Measurements from ENCODE around the gene CYB5R2. TPM values are rescaled to one million over a fixed set of nuclear protein-coding genes. Genes with fewer than 3 reads are reported as not detected.

CYB5R2 gene
- total and polyA plus RNA-seq, 4 donors = 0.19 to 3.7 (median 2.0) TPM

DNA sequence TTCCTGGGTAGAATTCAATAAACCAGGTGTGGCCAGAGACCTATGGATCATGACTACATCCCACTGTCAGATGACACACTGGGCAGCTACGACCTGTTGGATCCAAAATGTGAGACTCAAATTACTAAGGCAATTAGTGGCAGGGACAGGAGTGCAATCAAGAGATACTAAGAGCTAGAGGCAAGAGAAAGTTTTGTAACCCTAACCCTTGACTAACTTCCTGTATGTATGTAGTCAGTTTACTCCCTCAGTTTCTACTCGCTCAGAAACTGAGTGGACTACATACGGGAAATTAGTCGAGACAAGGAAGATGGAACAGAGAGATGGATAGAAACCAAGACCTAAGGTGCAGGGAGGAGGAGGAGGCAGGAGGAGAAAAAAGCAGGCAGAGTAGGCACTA, 2.7 kb downstream of the CYB5R2 start:
- no peaks in the 10 kb centered on the region for H3K9me3 ChIP-seq (ENCODE audit: control insufficient read depth in 4 of 4, low read length in 3 of 4)
- no peak for DNase-seq (ENCODE audit: low spot score)
- H3K27me3 ChIP-seq (ENCODE audit: control insufficient read depth in 4 of 4, insufficient read depth in 4 of 4, low read length in 3 of 4) = no peaks in the 10 kb centered on the region
- H3K4me1 ChIP-seq (ENCODE audit: control insufficient read depth in 4 of 4, insufficient read depth in 4 of 4, low read length in 3 of 4) = peaks cover 0 to 14% (median 7%) of the 10 kb centered on the region in 4 donors
- WGBS = 68% methylated on average over 4 of the region's 4 CpGs
- no peak overlapping the region for H3K9ac ChIP-seq (ENCODE audit: low read depth in 1 of 2, low read length in 2 of 2)
- H3K4me3 ChIP-seq (ENCODE audit: low read depth in 1 of 3, low read length in 3 of 3) = no peak overlapping the region
- no peak overlapping the region for H3K27ac ChIP-seq (ENCODE audit: low read depth in 1 of 2, low read length in 2 of 2)
- no peak for TF ChIP-seq RXRA (IDR thresholded peaks at IDR 0.05)
- no peak for TF ChIP-seq JUND (IDR thresholded peaks at IDR 0.05)
- TF ChIP-seq, protein P1, sequence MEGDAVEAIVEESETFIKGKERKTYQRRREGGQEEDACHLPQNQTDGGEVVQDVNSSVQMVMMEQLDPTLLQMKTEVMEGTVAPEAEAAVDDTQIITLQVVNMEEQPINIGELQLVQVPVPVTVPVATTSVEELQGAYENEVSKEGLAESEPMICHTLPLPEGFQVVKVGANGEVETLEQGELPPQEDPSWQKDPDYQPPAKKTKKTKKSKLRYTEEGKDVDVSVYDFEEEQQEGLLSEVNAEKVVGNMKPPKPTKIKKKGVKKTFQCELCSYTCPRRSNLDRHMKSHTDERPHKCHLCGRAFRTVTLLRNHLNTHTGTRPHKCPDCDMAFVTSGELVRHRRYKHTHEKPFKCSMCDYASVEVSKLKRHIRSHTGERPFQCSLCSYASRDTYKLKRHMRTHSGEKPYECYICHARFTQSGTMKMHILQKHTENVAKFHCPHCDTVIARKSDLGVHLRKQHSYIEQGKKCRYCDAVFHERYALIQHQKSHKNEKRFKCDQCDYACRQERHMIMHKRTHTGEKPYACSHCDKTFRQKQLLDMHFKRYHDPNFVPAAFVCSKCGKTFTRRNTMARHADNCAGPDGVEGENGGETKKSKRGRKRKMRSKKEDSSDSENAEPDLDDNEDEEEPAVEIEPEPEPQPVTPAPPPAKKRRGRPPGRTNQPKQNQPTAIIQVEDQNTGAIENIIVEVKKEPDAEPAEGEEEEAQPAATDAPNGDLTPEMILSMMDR (IDR thresholded peaks at IDR 0.05; ENCODE audit: low read depth, low read length, missing input control) = no peak
- no peak for TF ChIP-seq GABPA (IDR thresholded peaks at IDR 0.05 in 1 of 2, conservative IDR thresholded peaks at IDR 0.05 in 1 of 2)
- no peak for TF ChIP-seq TAF1 (conservative IDR thresholded peaks at IDR 0.05)
- no peak for TF ChIP-seq NR2F2 (IDR thresholded peaks at IDR 0.05)
- no peak for TF ChIP-seq HNF4G (IDR thresholded peaks at IDR 0.05)
- TF ChIP-seq FOXA1 (IDR thresholded peaks at IDR 0.05) = no peak
- no peak for TF ChIP-seq SP1 (IDR thresholded peaks at IDR 0.05)
- peaks cover 0 to 8% (median 0%) of the 10 kb centered on the region in 4 donors for H3K36me3 ChIP-seq (ENCODE audit: control insufficient read depth in 4 of 4, insufficient read depth in 3 of 4, low read depth in 1 of 4, low read length in 3 of 4)

DNA sequence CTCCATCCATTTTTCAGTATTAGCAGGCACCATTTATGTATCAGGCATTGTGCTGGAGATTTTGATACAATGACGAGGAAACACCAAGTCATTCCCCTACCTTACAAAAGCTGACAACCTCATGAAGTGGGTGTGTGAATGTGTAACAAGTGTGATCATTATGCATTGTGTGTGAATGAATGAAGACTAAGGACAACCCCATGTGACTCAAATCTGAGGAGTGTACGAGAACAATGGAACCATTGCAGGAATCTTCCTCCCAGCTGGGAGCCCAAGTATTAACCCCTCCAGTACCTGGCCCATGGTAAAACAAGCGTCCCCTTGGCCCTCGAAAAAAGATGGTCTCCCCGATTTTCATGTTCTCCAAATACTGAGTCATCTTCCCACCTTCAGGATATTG, 4.4 kb downstream of the CYB5R2 start:
- DNase-seq (ENCODE audit: low spot score) = no peak
- H3K9ac ChIP-seq (ENCODE audit: low read depth in 1 of 2, low read length in 2 of 2) = no peak overlapping the region
- no peak overlapping the region for H3K27ac ChIP-seq (ENCODE audit: low read depth in 1 of 2, low read length in 2 of 2)
- H3K9me3 ChIP-seq (ENCODE audit: control insufficient read depth in 4 of 4, low read length in 3 of 4) = no peaks in the 10 kb centered on the region
- no peak for TF ChIP-seq JUND (IDR thresholded peaks at IDR 0.05)
- TF ChIP-seq RXRA (IDR thresholded peaks at IDR 0.05) = no peak
- no peak for TF ChIP-seq EGR1 (IDR thresholded peaks at IDR 0.05; ENCODE audit: low read depth in 2 of 2)
- no peak for TF ChIP-seq FOXA1 (IDR thresholded peaks at IDR 0.05)
- TF ChIP-seq MAX (IDR thresholded peaks at IDR 0.05) = no peak
- no peak overlapping the region for H3K4me3 ChIP-seq (ENCODE audit: low read depth in 1 of 3, low read length in 3 of 3)
- no peaks in the 10 kb centered on the region for H3K27me3 ChIP-seq (ENCODE audit: control insufficient read depth in 4 of 4, insufficient read depth in 4 of 4, low read length in 3 of 4)
- peaks cover 0 to 8% (median 2%) of the 10 kb centered on the region in 4 donors for H3K36me3 ChIP-seq (ENCODE audit: control insufficient read depth in 4 of 4, insufficient read depth in 3 of 4, low read depth in 1 of 4, low read length in 3 of 4)
- peaks cover 0 to 16% (median 7%) of the 10 kb centered on the region in 4 donors for H3K4me1 ChIP-seq (ENCODE audit: control insufficient read depth in 4 of 4, insufficient read depth in 4 of 4, low read length in 3 of 4)
- WGBS = 83% methylated on average over 5 of the region's 5 CpGs

DNA sequence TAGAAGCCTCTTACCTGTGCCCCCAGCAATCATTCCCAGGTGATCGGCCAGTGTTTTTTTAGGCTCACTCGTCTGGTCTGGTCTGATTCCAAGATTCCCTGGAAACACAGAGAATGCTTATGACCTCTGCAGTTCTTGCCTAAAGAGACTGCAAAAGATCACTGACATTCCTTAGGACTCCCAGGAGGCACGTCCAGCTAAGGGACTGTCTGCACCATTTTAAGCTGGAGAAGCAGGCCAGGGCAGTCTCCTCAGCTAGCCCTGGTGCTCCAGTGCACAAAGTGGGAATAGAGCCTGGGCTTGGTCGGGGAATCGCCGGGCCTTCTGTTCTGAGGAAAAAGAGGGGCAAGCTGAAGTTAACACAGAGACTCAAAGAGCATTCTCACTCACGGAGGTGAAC, 4.8 kb downstream of the CYB5R2 start:
- Histone ChIP-seq H3K27me3 (ENCODE audit: control insufficient read depth in 4 of 4, insufficient read depth in 4 of 4, low read length in 3 of 4) (no peaks in the 10 kb centered on the region), H3K4me1 (ENCODE audit: control insufficient read depth in 4 of 4, insufficient read depth in 4 of 4, low read length in 3 of 4) (peaks cover 0 to 12% (median 5%) of the 10 kb centered on the region in 4 donors), H3K4me3 (ENCODE audit: low read depth in 1 of 3, low read length in 3 of 3) (no peak overlapping the region), H3K9ac (ENCODE audit: low read depth in 1 of 2, low read length in 2 of 2) (no peak overlapping the region), H3K9me3 (ENCODE audit: control insufficient read depth in 4 of 4, low read length in 3 of 4) (no peaks in the 10 kb centered on the region), H3K27ac (ENCODE audit: low read depth in 1 of 2, low read length in 2 of 2) (no peak overlapping the region), H3K36me3 (ENCODE audit: control insufficient read depth in 4 of 4, insufficient read depth in 3 of 4, low read depth in 1 of 4, low read length in 3 of 4) (peaks cover 0 to 8% (median 2%) of the 10 kb centered on the region in 4 donors)
- WGBS = 84% methylated on average over 7 of the region's 7 CpGs
- DNase-seq (ENCODE audit: low spot score) = no peak
- TF ChIP-seq MAX (IDR thresholded peaks at IDR 0.05) = no peak
- TF ChIP-seq, protein P2, sequence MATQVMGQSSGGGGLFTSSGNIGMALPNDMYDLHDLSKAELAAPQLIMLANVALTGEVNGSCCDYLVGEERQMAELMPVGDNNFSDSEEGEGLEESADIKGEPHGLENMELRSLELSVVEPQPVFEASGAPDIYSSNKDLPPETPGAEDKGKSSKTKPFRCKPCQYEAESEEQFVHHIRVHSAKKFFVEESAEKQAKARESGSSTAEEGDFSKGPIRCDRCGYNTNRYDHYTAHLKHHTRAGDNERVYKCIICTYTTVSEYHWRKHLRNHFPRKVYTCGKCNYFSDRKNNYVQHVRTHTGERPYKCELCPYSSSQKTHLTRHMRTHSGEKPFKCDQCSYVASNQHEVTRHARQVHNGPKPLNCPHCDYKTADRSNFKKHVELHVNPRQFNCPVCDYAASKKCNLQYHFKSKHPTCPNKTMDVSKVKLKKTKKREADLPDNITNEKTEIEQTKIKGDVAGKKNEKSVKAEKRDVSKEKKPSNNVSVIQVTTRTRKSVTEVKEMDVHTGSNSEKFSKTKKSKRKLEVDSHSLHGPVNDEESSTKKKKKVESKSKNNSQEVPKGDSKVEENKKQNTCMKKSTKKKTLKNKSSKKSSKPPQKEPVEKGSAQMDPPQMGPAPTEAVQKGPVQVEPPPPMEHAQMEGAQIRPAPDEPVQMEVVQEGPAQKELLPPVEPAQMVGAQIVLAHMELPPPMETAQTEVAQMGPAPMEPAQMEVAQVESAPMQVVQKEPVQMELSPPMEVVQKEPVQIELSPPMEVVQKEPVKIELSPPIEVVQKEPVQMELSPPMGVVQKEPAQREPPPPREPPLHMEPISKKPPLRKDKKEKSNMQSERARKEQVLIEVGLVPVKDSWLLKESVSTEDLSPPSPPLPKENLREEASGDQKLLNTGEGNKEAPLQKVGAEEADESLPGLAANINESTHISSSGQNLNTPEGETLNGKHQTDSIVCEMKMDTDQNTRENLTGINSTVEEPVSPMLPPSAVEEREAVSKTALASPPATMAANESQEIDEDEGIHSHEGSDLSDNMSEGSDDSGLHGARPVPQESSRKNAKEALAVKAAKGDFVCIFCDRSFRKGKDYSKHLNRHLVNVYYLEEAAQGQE (IDR thresholded peaks at IDR 0.05) = no peak
- no peak for TF ChIP-seq TAF1 (conservative IDR thresholded peaks at IDR 0.05)
- no peak for TF ChIP-seq ZBTB33 (IDR thresholded peaks at IDR 0.05)
- TF ChIP-seq FOXA2 (IDR thresholded peaks at IDR 0.05) = no peak
- TF ChIP-seq, protein P1 (IDR thresholded peaks at IDR 0.05; ENCODE audit: low read depth, low read length, missing input control) = no peak
- no peak for TF ChIP-seq RXRA (IDR thresholded peaks at IDR 0.05)
- no peak for TF ChIP-seq SP1 (IDR thresholded peaks at IDR 0.05)
- no peak for TF ChIP-seq HNF4G (IDR thresholded peaks at IDR 0.05)
- TF ChIP-seq RAD21 (IDR thresholded peaks at IDR 0.05) = no peak
- TF ChIP-seq EGR1 (IDR thresholded peaks at IDR 0.05; ENCODE audit: low read depth in 2 of 2) = no peak
- no peak for TF ChIP-seq GABPA (IDR thresholded peaks at IDR 0.05 in 1 of 2, conservative IDR thresholded peaks at IDR 0.05 in 1 of 2)
- TF ChIP-seq NR2F2 (IDR thresholded peaks at IDR 0.05) = no peak
- no peak for TF ChIP-seq HNF4A (conservative IDR thresholded peaks at IDR 0.05)
- no peak for TF ChIP-seq FOXA1 (IDR thresholded peaks at IDR 0.05)
- TF ChIP-seq JUND (IDR thresholded peaks at IDR 0.05) = no peak
